Measurements from ENCODE around the gene EFNA5.

DNA sequence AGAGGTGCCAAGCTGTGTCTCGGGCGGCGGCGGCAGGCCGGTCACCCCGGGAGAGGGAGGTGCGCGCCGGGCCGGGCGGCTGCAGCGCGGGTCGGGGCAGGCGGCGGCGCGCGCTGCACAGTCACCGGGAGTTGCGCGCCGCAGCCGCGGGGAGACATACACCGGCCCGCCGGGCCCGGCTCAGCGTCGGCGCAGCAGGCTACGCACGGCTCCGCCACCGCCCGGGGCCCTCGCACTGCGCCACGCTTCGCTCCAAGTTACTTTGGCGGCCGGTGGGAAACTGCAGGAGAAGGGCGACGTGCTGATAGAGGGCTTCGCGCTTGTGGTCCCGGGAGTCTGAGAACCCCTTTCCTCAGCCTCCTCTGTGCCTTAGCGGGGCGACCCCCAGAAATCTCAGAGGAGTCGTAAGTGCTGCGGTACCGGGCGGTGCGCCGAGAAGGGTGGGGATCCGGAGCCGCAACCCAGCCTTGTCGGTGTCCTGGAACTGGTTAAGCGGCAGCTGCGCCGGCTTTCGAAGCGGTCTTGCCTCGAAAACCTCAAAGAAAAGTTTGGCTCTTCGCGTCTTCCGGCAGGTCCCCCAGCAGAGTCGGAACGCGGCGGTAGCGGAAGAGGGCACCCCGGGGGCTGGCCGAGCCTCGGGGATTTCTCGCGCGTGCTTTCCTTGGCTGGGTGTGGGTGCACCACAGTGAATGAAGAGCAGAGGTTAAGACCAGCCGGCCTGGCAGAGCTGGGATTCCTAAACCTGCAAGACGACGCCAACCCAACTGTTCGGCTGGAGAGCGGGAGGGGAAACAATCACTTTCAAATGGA lies at the start of gene EFNA5:
- TF ChIP-seq, protein P1, sequence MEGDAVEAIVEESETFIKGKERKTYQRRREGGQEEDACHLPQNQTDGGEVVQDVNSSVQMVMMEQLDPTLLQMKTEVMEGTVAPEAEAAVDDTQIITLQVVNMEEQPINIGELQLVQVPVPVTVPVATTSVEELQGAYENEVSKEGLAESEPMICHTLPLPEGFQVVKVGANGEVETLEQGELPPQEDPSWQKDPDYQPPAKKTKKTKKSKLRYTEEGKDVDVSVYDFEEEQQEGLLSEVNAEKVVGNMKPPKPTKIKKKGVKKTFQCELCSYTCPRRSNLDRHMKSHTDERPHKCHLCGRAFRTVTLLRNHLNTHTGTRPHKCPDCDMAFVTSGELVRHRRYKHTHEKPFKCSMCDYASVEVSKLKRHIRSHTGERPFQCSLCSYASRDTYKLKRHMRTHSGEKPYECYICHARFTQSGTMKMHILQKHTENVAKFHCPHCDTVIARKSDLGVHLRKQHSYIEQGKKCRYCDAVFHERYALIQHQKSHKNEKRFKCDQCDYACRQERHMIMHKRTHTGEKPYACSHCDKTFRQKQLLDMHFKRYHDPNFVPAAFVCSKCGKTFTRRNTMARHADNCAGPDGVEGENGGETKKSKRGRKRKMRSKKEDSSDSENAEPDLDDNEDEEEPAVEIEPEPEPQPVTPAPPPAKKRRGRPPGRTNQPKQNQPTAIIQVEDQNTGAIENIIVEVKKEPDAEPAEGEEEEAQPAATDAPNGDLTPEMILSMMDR (optimal IDR thresholded peaks at IDR 0.05 in 1 of 3, IDR thresholded peaks at IDR 0.05 in 1 of 3, conservative IDR thresholded peaks at IDR 0.05 in 1 of 3; ENCODE audit: extremely low read depth in 1 of 3, insufficient read depth in 2 of 3, low read length in 3 of 3), result no peak
- TF ChIP-seq EZH2 (IDR thresholded peaks at IDR 0.05; ENCODE audit: low read length), result no peak

Measured in keratinocyte (primary cell).